GM21528 (cell line): ENCODE results near the gene IGFN1.

Source experiments
- ATAC-seq: cut with Tn5 transposase; IDR thresholded peaks from one replicate; pipeline ENCODE4 v1.9.1; 2021; ENCODE audit warnings: mild to moderate bottlenecking, moderate library complexity; ENCODE audit not compliant: unreplicated experiment, low FRiP score

The IGFN1 gene

DNA sequence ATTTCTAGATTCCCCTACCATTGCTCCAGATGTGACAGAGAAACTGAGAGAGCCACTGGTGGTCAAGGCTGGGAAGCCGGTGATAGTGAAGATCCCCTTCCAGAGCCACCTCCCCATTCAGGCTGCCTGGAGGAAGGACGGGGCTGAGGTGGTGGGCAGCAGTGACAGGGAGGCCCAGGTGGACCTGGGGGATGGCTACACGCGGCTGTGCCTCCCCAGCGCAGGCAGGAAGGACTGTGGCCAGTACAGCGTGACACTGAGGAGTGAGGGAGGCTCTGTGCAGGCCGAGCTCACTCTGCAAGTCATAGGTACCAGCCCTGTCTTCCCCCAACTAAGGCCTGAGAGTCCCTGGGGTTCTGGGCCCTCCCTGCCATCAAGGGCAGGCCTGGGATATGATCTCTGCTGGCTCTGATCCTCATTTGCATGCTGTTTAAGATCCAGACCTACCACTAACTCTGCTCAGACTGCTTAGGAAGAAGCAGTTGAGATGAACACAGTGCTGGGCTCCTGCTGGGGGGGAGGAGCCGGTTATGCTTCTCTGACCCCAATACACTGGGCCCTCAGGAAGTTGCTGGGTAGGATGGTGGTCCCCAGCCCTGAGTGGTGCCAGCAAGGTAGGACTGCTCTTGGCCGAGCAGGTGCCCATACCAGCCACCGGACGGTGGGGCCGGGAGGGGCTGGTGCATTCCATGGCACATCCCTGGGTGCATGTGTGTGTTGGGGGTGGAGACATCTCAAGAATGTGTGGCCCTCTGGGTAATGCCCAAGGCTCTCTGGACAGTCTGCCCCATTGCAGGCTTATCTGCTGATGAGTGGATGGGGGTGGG lies 25.1 kb downstream of the IGFN1 start:
- ATAC-seq: no peak

DNA sequence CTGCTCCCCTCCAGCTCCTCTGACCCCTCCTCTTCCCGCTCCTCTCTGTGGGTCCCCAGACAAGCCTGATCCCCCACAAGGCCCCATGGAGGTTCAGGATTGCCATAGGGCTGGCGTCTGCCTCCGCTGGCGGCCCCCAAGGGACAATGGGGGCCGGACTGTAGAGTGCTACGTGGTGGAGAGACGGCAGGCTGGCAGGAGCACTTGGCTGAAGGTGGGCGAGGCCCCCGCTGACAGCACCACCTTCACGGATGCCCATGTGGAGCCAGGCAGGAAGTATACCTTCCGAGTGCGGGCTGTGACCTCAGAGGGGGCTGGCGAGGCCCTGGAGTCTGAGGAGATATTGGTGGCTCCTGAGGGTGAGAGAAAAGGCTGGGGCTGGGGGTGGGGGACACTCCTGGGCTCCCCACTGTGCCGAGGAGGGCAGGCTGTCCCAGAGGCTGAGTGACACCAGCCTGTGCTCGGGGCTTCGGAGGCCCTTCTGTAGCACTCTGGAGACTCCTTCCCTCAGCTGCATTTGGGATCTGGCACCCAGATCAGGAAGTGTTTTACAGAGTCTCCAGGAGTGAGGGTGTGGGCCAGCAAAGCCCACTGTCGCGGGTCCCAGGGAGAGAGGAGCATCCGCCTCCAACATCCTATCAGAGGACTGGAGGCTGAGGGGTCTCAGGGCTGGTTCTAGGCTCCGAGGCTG lies 25.9 kb downstream of the IGFN1 start:
- ATAC-seq: no peak

DNA sequence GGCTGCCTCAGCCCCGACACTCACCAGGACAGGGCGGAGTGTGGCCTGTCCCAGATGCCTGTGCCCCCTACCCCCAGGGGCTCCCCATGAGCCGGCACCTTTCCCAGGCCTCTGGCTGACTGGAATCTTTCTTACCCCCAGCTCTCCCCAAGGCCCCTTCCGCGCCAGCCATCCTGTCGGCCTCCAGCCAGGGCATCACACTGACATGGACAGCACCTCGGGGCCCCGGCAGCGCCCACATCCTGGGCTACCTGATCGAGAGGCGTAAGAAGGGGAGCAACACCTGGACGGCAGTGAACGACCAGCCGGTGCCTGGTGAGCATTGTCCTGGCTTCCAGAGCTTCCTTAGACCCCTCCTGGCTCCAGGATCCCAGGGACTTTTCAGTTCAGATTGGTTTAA lies 26.5 kb downstream of the IGFN1 start:
- no peak for ATAC-seq

DNA sequence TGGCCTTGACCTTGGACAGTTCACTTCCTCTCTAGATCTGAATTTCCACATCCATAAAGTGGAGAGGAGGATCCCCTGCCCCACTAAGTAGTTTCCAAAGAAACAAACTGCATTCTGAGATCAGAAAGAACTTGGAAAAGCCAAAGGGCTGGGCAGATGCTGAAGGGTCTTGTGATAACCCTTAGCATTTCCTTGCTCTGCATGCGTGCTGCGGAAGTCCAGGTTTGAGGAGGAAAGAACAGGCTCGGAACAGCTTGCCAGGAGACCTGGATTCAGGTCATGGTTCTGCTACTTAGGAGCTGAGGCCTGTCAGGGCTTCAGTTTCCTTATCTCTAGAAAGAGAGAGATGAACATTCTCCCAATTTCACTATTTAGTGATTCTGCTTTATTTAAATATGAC lies 27.2 kb downstream of the IGFN1 start:
- no peak for ATAC-seq

DNA sequence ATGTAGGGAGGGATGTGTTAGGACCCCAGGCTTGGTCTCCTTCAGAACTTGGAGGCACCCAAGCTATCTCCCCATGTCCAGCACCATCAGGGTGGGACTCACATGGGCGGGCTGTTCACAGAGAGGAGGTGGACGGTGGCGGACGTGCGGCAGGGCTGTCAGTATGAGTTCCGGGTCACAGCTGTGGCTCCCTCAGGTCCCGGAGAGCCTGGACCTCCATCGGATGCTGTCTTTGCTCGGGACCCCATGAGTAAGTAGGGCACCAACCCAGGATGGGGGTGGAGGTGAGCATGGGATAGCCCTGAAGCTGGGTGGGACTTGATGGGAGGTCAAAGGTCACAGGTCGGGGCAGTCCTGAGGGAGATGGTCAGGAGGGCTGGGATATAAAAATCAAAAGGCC lies 27.8 kb downstream of the IGFN1 start:
- ATAC-seq: no peak

DNA sequence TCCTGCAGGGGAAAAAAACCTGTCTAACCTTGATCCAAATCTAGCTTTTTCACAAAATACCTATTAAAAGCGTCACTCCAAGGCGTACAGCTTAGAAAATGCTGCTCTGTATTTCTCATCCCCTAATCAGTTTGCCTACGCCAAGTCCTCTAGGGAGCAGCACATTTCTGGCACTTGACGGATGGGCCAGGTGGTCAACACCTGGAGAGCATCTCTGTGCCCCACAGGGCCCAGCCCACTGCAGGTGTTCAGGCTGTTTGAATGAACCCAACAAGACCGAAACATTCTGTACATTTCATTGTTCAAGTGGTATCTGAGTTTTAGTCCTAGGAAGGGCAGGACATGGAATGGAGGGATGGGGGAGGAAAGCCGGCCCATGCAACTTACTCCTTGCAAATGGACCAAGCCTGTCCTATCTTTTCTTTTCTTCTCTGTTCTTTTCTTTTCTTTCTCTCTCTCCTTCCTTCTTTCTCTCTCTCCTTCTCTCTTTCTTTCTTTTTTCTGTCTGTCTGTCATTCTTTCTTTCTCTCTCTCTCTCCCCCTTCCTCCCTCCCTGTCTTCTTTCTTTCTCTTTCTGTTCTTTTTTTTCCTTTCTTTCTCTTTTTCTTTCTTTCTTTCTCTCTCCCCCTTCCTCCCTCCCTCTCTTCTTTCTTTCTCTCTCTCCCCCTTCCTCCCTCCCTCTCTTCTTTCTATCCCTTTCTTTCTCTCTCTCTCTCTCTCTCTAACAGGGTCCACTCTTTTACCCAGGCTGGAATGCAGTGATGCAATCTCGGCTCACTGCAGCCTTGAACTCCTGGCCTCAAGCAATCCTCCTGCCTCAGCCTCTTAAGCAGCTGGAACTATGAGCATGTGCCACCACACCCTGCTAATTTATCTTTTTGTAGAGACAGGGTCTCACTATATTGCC lies 29.1 kb downstream of the IGFN1 start:
- ATAC-seq: no peak

DNA sequence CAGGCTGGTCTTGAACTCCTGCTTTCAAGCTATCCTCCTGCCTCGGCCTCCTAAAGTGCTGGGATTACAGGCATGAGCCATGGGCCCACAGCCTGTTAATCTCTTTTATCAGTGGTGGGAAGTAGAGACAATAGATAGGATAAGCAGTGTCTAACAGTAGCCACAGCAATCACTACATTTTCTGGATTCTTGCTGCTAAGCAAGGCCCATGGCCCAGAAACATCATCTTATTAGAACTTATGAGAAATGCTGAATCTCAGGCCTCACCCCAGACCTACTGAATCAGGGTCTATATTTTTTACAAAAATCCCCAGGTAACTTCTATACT lies 29.7 kb downstream of the IGFN1 start:
- no peak for ATAC-seq

DNA sequence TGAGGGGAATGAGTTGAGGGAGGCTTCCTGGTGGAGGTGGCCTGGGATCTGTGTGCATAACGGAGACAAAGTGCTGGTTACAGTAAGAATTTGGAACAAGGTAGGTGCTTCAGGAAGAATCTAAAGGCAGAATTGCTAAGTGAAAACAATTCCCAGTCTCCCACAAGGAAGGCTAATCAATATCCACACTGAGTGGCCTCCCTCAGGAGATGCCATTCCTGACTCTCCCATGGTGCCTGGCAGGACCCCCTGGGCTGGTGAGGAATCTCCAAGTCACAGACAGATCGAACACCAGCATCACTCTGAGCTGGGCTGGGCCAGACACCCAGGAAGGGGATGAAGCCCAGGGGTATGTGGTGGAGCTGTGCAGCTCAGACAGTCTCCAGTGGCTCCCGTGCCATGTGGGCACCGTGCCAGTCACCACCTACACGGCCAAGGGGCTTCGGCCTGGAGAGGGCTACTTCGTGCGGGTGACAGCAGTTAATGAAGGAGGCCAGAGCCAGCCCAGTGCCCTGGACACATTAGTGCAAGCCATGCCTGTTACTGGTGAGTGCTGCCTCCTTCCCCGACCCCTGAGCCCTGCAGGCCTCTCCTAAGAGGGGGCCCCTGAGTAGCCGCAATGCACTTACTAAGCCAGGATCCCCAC lies 30.7 kb downstream of the IGFN1 start:
- ATAC-seq: no peak

DNA sequence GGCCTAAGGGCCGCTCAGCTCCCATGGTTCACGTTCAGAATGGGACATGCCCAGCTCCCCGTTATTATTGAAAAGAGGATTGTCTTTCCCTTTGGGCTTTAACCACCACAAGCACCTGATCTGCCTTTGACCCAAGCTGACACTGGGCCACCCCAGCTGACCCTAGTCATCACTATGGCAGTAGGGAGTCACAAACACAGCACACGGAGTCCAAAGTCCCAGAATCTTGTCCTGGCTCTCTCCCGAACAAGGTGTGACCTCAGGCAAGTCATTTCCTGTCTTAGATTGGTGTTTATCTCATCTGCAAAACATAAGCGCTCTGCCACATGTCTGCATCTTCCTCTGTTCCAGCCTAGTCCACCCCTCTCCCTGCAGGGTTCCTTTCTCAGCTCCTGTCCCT lies 31.5 kb downstream of the IGFN1 start:
- ATAC-seq: no peak

DNA sequence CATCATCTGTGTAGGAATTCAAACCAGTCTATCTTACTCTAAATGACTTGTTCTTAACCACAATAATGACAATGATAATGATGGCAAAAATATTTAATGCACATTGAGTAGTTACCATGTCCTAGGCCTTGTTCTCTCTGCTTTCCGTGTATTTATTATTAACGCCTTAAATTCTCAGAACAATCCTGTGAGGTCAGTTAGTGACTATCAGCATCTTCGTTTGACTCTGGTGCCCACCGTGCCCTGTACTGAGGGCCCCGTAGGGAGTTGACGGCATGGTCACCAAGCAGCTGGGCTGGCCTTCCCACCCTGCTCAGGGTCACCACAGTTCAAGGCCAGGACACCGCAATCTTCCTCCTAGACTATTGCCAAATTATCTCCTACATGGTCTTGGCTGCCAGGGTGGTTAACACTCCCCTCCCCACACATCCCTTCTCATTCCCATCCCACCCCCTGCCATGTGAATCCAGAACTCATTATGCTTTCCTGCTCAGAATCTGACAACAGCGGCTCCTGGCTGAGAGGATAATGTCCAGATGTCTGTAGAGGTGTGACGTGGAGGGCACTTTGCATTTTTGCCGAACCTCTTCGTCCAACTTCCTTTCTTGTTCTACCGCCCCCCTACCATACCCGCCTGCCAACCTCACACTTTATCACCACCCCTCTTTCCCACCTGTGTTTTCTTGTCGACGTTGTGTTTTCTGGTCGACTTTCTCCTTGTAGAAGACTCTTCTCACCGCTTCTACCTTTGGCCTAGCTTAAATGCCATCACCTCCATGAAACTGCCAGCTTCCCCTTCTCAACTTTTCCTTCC lies 33.4 kb downstream of the IGFN1 start:
- no peak for ATAC-seq

DNA sequence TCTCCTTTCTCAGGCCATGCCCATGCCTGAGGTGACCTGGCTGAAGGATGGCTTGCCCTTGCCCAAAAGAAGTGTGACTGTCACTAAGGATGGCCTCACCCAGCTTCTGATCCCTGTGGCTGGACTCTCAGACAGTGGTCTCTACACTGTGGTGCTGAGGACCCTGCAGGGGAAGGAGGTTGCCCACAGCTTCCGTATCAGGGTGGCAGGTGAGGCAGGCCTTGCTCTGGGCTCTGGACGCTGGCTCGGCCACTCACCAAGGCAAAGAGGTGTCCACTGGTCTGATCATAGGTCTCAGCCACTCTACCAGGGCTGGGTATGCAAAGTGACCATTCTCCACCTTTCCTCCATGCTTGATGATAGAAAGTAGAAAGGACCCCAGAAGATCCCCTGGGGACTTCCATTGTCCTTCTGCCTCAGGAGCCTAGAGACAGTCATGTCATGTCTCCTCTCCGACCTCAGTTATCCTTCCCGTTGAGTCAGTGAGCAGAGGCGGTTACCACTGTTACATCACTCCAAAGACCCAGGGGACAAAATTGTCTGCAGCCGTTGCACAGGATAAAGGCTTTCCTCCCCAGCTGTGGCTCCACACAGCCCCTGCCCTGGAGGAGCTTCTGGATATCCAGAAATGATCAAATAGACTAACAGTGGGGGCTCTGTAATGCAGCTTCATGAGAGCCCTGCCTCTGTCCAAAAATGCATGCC lies 34.2 kb downstream of the IGFN1 start:
- no peak for ATAC-seq

DNA sequence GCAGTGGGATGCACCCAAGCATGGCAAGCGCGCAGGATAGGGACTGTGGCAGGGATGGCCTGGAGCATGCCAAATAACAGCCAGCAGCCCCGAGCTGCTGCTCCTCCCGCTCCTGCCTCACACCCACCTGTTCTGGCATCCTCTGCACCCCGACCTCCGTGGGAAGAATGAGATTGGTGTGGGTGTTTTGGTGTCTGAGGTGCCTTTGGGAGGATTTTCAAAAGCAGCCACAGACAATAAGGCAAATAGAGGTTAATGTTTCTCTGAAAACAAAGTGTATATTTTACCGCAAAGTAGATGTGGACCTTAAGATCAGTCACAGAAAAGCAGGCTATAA lies 35.5 kb downstream of the IGFN1 start:
- no peak for ATAC-seq

DNA sequence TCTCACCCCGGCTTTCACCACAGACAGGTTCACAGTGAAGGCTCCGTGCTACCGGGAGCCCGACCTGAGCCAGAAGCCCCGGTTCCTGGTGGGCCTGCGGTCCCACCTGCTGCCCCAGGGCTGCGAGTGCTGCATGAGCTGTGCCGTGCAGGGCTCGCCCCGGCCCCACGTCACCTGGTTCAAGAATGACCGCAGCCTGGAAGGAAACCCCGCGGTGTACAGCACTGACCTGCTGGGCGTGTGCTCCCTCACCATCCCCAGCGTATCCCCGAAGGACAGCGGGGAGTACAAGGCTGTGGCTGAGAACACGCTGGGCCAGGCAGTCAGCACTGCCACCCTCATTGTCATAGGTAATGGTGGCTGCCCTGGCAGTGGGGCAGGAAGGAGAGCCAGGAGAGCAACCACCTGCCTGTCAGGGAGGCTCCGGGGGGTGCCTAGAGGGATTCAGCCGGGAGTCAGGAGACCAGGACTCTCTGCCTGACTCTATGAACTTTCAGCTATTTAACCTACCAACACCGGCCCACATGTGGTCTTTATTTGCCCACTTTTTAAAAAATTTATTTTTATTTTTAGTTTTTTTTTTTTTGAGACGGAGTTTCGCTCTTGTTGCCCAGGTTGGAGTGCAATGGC lies 36.4 kb downstream of the IGFN1 start:
- ATAC-seq: no peak

DNA sequence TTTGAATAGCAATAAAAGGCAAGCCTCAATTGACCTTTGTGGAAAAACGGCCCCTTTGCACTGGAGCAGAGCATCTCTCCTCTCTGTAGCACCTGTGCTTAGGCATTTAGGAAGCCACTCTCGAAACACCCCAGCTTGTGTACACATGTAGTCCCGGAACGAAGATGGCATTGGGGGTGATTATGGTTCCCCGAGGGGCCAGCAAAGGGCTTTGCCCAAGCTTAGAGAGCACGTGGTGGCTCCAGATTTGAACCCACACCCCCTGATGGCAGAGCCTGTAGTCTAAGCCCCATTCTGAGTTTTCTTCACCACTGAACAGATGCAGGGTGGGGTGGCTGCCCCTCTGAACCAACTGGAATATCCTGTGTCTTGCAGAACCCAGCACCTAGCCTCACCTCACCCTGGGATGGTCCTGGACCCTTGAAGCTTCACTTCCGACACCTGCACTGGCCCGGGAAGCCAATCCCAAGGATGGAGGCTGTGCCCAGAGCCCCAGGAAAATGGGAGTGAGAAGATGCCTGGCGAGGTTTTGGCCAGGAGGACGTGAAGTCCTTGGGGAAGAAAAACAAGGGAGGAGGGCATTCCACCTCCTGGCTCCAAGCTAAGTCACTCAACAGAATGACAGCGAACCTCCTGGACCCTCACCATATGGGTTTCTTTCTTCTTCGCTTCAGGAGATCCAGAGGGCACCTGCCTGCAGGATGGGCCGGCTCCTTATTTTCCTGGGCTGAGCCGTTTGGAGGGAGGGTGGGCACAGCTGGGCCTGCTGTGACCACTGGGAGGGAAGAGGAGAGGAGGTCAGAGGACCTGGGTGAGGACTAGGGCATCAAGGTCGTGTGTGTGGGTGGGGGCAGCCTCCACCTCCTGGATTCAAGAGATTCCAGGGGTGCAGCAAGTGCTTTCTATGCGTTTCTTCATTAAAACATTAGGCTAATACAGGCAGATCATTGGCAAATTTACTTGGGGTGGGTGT lies 37.7 kb downstream of the IGFN1 start:
- ATAC-seq: no peak

DNA sequence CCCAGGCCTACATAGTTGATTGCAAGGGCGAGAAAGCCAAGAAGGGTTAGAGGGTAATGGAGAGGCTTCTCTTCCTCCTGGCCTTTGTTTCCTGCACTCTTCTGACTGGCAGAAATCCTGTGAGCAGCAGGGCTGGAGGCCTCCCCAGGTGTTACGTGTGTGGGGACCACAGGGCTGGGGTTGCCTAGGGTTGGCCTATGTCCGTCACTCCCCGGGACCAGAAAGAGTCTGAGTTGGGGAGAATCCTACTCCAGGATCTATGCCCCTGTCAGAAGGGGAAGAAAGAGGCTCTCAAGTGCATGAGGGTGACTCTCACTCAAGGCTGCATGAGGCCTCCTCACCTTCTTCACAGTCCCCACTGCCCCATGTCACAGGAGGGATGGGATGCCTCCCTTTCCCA lies 38.5 kb downstream of the IGFN1 start:
- no peak for ATAC-seq

DNA sequence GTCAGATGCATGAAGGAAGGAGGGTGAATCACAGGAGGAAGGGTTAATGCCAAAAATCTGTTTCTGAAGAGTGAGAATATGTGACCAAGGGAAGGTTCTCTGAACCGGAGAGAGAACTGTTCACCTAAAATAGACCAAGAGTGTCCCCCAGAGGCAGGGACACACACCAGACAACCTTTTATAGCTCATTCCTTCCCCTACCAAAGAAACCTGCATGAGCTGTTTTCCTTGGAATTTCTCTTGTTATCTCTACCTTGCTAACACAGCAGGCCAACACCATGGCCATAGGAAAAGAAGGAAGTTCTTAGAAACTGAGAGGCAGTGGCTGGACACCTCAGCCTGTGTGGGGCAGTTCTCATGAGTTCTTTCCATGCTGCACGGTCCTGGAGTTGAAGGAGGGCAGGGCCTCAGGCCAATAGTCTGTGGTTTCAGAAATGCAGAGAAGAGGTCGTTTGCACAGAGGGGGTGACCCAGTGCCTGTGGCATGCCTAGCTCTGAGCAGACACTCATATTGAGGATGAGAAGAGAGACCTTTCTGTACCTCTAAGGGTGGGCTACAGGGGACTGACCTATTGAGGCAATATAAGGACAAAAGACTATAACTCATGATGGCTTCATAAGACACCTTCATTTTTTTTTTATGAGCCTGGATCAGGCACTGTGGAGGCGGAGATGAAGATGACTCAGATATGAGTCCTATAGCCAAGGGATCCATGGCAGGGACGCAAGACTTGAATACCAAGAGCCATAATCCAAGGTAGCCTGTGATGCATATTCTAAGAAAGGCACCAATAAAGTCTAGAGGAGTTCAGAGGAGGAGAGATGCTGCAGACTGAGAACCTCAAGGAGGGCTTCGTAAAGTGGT lies 39.4 kb downstream of the IGFN1 start:
- no peak for ATAC-seq

DNA sequence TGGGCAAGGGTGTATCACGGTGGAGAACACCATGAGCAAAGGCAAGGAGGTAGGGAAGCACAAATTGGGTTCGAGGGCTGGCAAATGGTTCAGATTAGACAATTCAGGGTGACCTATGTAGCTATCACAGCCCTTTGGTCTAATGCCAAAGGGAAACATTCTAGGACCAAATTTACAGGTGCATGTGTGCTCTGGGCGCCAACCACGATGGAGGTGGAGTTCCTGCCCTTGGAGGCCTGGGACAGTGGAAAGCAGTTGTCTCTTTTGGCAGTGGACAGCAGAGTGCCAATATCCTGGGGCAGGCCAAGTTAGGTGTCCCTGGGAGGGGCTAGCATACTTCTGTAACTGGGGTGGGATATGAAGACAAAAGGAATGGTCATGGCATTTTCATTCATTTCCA lies 40.1 kb downstream of the IGFN1 start:
- no peak for ATAC-seq
